Kidney (tissue), 14 donors: ENCODE results near the gene CASP3. TPM values are rescaled to one million over a fixed set of nuclear protein-coding genes. Genes with fewer than 3 reads are reported as not detected.

Experiments used
- DNase-seq, 5 donors: peaks; one replicate each; pipeline ENCODE4 v3.0.0-alpha.2; 2013 to 2020
- FAIRE-seq: peaks from 2 replicates; lab custom pipeline; 2012; peaks lifted over from hg19 to GRCh38; lab: Jason Lieb, UNC
- H3K27ac ChIP-seq, 2 donors: one replicate each; pipeline ENCODE4 v1.7.0; 2013; ENCODE audit warnings: low read depth in 2 of 2, low read length in 2 of 2, inconsistent platforms in 1 of 2
- H3K27me3 ChIP-seq: one replicate; pipeline ENCODE4 v1.7.1; 2013; ENCODE audit warnings: low read length, inconsistent platforms; ENCODE audit not compliant: control insufficient read depth, insufficient read depth
- H3K36me3 ChIP-seq, 3 donors: one replicate each; pipeline versions ENCODE4 v1.7.0 to v1.7.1; 2013; ENCODE audit warnings: low read length in 3 of 3, control low read depth in 1 of 3, inconsistent platforms in 1 of 3; ENCODE audit not compliant: insufficient read depth in 3 of 3, control insufficient read depth in 2 of 3
- H3K4me1 ChIP-seq, 3 donors: one replicate each; pipeline versions ENCODE4 v1.7.0 to v1.7.1; 2013; ENCODE audit warnings: low read length in 3 of 3, inconsistent platforms in 1 of 3, low read depth in 1 of 3; ENCODE audit not compliant: control insufficient read depth in 2 of 3, insufficient read depth in 2 of 3
- H3K4me3 ChIP-seq, 3 donors: one replicate each; pipeline versions ENCODE4 v1.7.0 to v1.8.1; 2013; ENCODE audit warnings: low read length in 3 of 3, control low read depth in 1 of 3, inconsistent platforms in 1 of 3
- H3K9ac ChIP-seq, 3 donors: one replicate each; pipeline versions ENCODE4 v1.7.0 to v1.7.1; 2013; ENCODE audit warnings: low read length in 3 of 3, control low read depth in 1 of 3, inconsistent platforms in 1 of 3
- H3K9me3 ChIP-seq, 3 donors: one replicate each; pipeline versions ENCODE4 v1.7.0 to v1.7.1; 2013; ENCODE audit warnings: low read length in 3 of 3, control low read depth in 1 of 3, inconsistent platforms in 1 of 3; ENCODE audit not compliant: control insufficient read depth in 2 of 3, insufficient read depth in 1 of 3
- CTCF ChIP-seq: IDR thresholded peaks from 3 replicates; pipeline ENCODE4 v1.5.1; 2012; ENCODE audit warnings: mild to moderate bottlenecking, moderate library complexity, borderline replicate concordance; ENCODE audit not compliant: insufficient read depth; ENCODE audit errors: extremely low read depth
- intact Hi-C: fragments of 100-400 bp; cut with DNase I; formaldehyde crosslinking; loops from one replicate; pipeline ENCODE4 v1.11.1; 2022
- polyA plus RNA-seq: library from polyadenylated mRNA; stranded (reverse); fragments of 350-450 nt; fragmentation: Illumina TruSeq; extraction: RNeasy Lipid Tissue Mini Kit (QIAGEN cat#74804); gene quantifications from one replicate; pipeline ENCODE4 v1.2.3, GENCODE V29; 2014; ENCODE audit warnings: low read depth, low replicate concordance; ENCODE audit not compliant: insufficient read depth
- total RNA-seq: library from RNA; stranded (reverse); fragmentation: NEBNext Ultra II Directional; extraction: Animal tissue kit (Norgen Biotek cat#: 25700); gene quantifications from one replicate; pipeline ENCODE4 v1.2.1, GENCODE V29; 2021
- donor health status: control.
- donor health status: control.
- donor health status: control.
- donor health status: control.
- donor health status: control.
- donor health status: DM: yes; HTN: yes; CAD: no.
- donor health status: Normal renal cell carcinoma (clear cell type).

The CASP3 gene
- total and polyA plus RNA-seq, 2 donors from 2014 or later = 7.3 to 22.4 TPM

GRCh38 chr4:184672741-184673140 is 23.5 kb upstream of the CASP3 start:
- Histone ChIP-seq H3K9me3 (no peaks in the 10 kb centered on the region), H3K27me3 (no peaks in the 10 kb centered on the region), H3K4me3 (no peak overlapping the region), H3K27ac (no peak overlapping the region), H3K36me3 (peaks cover 4 to 27% (median 16%) of the 10 kb centered on the region in 3 donors), H3K4me1 (no peaks in the 10 kb centered on the region), H3K9ac (no peak overlapping the region)
- DNase-seq (no peak), FAIRE-seq (no peak)
- no peak for TF ChIP-seq CTCF
- intact Hi-C loops = no loop called here

- Histone ChIP-seq H3K27ac (no peak overlapping the region), H3K4me1 (no peaks in the 10 kb centered on the region), H3K27me3 (no peaks in the 10 kb centered on the region), H3K4me3 (no peak overlapping the region), H3K9me3 (no peaks in the 10 kb centered on the region), H3K36me3 (peaks cover 4 to 27% (median 16%) of the 10 kb centered on the region in 3 donors), H3K9ac (no peak overlapping the region)
- DNase-seq (no peak), FAIRE-seq (no peak)
- intact Hi-C loops = no loop called here
- TF ChIP-seq CTCF = no peak
These were observed 21.9 kb upstream of the CASP3 start for GRCh38 chr4:184671101-184671500.

- Histone ChIP-seq H3K4me3 (no peak overlapping the region), H3K27ac (no peak overlapping the region), H3K4me1 (no peaks in the 10 kb centered on the region), H3K9ac (no peak overlapping the region), H3K27me3 (no peaks in the 10 kb centered on the region), H3K36me3 (peaks cover 4 to 20% (median 9%) of the 10 kb centered on the region in 3 donors), H3K9me3 (no peaks in the 10 kb centered on the region)
- TF ChIP-seq CTCF = no peak
- DNase-seq = no peak
- FAIRE-seq = no peak
- intact Hi-C loops = no loop called here
These were observed 20.0 kb upstream of the CASP3 start for GRCh38 chr4:184669251-184669650.

- Histone ChIP-seq H3K27me3 (no peaks in the 10 kb centered on the region), H3K27ac (no peak overlapping the region), H3K4me3 (no peak overlapping the region), H3K9ac (no peak overlapping the region), H3K36me3 (peaks cover 4 to 17% (median 9%) of the 10 kb centered on the region in 3 donors), H3K4me1 (no peaks in the 10 kb centered on the region), H3K9me3 (no peaks in the 10 kb centered on the region)
- FAIRE-seq = no peak
- intact Hi-C loops = no loop called here
- no peak for TF ChIP-seq CTCF
- DNase-seq = no peak
These were observed 19.4 kb upstream of the CASP3 start for GRCh38 chr4:184668511-184669114.
